Activated effector memory CD4-positive, alpha-beta T cell treated with Interleukin-2 at 50 U/mL for 16 hours (primary cell): ENCODE results near the gene NPIPA8.
"Not testable (repeated sequence)": the region's sequence is repeated elsewhere in the genome, so short reads cannot be mapped to it uniquely, and the experiment has no call there.

Experiments used
- DNase-seq: peaks from one replicate; pipeline ENCODE4 v3.0.0-alpha.2; 2020

NPIPA8 gene

DNA sequence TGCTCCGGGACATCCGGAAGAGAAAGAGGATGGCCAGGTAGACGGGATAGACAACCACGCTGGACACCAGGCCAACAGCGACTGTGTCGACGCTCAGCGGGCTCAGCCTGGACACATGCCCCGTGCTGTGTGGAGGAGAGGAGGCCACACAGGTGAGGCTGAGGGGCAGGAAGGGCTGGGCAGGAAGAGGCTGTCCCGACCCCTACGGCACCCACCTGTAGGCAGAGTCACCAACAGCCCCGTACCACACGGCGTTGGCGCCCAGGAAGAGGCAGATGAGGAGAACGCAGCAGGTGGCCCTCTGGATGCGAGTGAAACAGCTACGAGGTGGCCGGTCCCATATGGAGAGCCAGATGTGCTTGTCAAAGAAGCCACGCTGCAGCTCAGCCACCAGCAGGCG lies at the start of gene NPIPA8:
Gene NPIPA8, minus strand, starts transcription at position 101 of the 400 bp plus-strand sequence. CDS start 4,074 bp downstream, outside the sequence.
- DNase-seq = not testable (repeated sequence)

- DNase-seq = not testable (repeated sequence)
Observed at GRCh38 chr16:18385285-18385684, 48.7 kb upstream of the NPIPA8 start.

GRCh38 chr16:18384869-18385268 lies 48.3 kb upstream of the NPIPA8 start:
- not testable (repeated sequence) for DNase-seq

DNA sequence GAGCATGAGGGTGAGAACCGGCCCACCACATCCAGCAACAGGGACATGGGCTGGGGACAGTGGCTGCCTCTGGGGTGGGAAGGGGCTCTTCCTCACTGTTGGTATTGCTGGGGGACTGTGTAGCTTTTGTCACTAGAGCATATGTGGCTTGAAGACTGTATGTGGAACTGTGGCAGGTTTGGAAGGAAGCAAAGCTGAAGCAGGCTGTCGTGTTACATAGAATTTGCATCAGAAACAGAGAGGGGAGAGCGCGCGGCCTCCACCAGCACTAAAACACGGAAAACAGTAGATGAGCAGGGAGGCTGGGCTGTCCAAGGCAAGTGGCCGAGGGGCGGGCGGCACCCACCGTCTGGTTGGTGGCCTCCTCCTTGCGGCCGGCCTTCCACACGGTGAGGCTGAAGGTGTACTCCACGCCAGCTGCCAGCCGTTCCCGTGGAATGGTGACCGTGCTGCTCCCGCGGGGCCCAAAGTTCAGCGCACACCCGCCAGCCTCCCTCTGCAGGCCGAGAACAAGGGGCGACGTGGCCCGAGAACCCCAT lies 47.6 kb upstream of the NPIPA8 start:
- DNase-seq = not testable (repeated sequence)

DNA sequence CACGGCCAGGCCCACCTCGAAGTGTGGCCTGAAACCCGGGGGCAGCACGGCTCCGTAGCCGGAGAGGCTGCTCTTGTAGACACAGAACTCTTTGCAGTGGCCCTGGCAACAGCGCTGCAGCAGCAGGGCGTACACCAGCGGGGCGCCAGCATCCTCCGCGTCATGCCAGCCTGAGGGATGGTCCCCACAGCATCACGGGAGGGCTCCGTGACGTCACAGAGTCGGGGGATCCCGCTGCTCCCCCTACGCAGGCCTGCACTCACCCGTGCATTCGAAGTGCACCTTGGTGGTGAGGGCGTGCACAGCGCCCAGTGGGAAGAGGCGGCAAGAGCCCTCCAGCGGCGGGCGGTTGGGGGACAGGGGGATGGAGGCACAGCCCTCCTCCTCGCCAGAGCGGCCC lies 46.2 kb upstream of the NPIPA8 start:
- not testable (repeated sequence) for DNase-seq

DNA sequence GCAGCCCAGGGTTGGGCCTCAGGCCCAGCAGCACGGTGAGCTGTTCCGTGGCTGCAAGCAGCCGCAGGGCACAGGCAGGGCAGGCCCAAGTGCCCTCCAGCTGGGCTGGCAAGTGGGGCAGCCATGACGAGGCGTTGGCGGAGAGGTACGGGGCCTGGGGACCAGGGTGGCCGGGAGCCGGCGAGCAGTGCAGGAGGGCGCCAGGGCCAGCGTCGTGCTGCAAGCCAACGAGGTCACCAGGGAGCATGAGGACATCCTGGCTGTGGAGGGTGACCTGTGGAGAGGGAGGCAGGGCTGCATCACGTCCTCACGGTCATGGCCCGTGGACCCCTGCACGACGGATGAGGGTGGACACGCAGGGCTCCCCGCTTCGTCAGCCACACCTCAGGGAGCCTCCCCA lies 11.2 kb upstream of the NPIPA8 start:
- not testable (repeated sequence) for DNase-seq

DNA sequence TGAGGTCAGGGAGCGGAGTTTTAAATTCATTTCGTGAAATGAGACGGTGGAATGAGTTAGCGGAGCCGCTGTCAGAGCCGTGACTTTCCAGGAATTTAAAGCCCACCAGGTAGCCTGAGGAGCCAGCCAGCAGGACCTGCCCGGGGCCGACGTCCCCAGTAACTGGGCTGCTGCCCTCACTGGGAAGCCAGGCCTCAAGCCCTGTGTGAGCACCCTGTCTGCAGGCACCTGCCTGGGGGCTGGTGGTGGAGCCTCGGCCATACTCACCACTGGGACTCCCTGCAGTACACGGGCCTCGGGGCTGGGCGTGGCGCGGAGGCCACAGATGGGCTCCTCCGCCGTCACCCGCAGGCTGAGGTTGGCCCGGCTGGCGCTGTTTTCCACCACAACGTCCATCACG lies 10.5 kb upstream of the NPIPA8 start:
- DNase-seq = not testable (repeated sequence)

GRCh38 chr16:18344634-18345033 lies 8.1 kb upstream of the NPIPA8 start:
- not testable (repeated sequence) for DNase-seq

DNA sequence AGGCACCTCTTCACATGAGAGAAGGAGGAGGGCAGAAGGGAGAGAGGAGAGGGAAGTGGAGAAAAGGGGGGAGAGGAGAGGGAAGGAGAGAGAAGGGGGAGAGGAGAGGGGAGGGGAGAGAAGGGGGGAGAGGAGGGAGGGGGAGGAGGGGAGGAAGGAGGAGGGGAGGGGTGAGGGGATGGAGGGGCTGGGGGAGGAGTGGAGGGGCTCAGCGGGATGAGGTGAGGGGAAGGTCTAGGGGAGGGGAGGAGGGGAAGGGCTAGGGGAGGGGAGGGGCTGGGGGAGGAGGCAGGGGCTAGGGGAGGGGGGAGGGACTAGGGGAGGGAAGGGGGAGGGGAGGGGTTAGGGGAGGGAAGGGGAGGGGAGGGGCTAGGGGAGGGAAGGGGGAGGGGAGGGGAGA lies 5.5 kb upstream of the NPIPA8 start:
- not testable (repeated sequence) for DNase-seq

GRCh38 chr16:18341417-18341960 lies 5.0 kb upstream of the NPIPA8 start:
- DNase-seq = not testable (repeated sequence)

DNA sequence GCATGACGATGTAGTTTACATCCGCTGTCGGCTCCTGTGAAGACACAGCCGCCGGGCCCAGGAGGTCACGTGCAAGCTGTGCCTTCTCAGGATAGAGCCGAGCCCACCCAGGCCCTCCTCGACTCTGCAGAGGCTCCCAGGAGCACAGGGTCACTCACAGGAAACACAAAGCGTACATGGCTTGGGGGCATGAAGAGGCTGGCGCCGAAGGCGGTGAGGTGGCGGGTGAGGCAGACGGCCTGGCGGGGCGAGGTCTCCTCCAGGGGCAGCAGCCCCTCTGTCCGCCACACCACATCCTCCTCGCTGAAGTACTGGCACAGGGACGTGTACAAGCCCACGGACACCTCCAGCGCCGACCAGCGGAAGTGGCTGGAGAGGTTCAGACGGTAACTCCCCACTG lies 2.7 kb upstream of the NPIPA8 start:
- not testable (repeated sequence) for DNase-seq

GRCh38 chr16:18311811-18312210 lies 24.7 kb downstream of the NPIPA8 start:
- DNase-seq = not testable (repeated sequence)

DNA sequence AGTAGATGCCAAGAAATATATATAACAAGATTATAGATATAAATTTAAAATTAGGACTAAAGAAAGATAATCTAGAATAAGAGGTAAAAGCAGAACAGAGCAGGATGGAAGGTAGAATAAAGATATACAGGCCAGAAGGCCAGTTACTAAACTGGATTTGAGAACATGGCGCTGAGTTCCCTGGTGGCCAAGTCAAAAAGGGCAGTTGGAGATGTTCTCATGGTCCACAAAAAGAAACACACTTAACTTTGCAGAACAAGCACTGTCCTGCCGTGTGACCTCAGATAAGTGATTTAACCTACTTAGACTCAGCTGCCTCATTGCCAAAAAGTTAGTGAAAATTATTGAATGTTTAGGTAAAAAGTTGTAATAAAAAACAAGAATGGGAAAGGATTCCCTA lies 27.4 kb downstream of the NPIPA8 start:
- not testable (repeated sequence) for DNase-seq

DNA sequence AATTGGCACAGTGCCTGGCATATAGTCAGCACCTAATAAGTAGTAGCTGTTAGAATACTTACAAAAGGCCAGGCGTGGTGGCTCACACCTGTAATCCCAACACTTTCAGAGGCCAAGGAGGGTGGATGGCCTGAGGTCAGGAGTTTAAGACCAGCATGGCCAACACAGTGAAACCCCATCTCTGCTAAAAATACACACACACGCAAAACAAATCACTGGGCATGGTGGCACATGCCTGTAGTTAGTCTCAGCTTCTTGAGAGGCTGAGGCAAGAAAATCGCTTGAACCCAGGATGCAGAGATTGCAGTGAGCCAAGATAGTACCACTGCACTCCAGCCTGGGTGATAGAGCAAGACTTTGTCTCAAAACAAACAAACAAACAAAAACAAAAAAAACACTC lies 29.3 kb downstream of the NPIPA8 start:
- not testable (repeated sequence) for DNase-seq

GRCh38 chr16:18306066-18306465 lies 30.5 kb downstream of the NPIPA8 start:
- DNase-seq = not testable (repeated sequence)

DNA sequence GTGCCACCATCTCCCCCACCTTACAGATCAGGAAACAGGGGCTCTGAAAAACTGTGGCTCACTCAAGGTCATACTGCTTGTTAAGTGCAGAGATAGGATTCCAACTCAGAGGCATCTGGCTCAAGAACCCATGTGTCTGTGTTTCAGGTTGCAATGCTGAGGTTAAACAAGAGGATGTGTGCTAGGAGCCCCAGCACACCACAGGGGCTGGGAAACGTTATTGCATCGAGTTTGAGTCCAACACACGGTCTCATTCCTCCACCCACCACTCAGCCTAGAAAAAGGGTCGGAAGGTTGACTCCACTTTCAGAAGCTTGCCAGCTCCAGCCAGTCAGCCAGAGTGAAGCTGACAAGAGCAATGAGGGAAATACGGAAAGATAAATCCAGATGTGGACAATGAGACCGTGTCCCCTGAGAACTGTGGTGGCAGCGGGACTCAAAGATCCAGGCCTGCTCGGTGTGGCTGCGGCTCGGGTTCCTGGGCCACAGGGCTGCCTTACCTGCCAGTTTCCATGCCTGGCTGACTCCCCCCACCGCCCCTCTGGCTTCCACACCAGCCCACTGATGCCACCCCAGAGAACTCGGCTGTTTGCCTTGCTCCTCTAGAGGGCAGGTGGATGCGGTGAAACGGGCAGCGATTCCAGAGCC lies 33.4 kb downstream of the NPIPA8 start:
- not testable (repeated sequence) for DNase-seq

DNA sequence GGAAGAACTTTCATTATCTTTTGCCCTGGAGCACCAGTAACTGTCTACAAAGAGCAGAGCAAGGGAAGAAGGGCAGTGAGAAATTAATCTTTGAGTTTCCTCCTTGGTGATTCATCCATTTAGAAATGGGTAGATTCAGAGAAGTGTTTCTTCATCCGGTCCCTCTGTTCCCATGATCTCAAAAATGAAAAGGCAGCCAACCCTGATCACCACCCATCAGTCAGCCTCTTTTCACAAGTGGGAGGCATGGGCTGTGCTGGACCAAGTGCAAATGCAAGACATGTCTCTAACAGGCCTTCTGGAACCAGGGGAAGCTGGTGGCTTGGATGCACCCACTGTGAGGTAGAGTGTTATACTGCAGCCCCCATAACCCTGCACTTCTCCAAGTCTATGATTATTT lies 38.8 kb downstream of the NPIPA8 start:
- not testable (repeated sequence) for DNase-seq

GRCh38 chr16:18296931-18297330 lies 39.6 kb downstream of the NPIPA8 start:
- DNase-seq = not testable (repeated sequence)

- DNase-seq = not testable (repeated sequence)
Observed at GRCh38 chr16:18294371-18294770, 42.2 kb downstream of the NPIPA8 start.

DNA sequence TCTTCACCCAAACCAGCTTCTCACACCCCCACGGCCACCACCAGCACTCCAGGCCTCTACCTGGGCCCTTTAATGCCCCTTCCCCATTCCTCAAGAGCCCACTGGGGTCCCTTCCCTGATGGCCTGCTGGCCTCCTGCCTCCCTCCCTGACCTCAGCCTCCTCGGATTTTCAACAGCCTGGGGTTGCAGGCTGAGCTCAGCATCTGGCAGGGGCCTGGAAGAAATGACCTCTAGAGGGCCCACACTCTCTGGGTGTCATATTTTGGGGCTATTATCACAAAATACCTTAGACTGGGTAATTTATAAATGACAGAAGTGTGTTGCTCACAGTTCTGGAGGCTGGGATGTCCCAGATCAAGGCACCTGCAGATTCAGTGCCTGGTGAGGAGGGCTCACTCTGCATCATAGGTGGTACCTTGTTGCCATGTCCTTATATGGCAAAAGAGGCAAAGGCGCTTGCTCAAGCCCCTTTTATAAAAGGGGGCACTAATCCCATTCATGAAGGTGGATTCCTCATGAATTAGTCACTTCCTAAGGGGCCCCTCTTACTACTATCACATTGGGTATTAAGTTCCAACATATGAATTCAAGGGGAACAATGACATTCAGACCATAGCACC lies 43.1 kb downstream of the NPIPA8 start:
- not testable (repeated sequence) for DNase-seq

- not testable (repeated sequence) for DNase-seq
Observed at GRCh38 chr16:18290959-18291358, 45.6 kb downstream of the NPIPA8 start.

- not testable (repeated sequence) for DNase-seq
Observed at GRCh38 chr16:18286342-18286741, 50.2 kb downstream of the NPIPA8 start.

GRCh38 chr16:18280319-18280718 lies 56.2 kb downstream of the NPIPA8 start:
- not testable (repeated sequence) for DNase-seq

- DNase-seq = not testable (repeated sequence)
Observed at GRCh38 chr16:18276756-18277155, 59.8 kb downstream of the NPIPA8 start.
